HG02571 (cell line): ENCODE results near the gene MAZ.
A peak's percentile ranks its signal among the peaks of the same experiment; 100 is the strongest.

ENCODE experiments used
- ATAC-seq: cut with Tn5 transposase; IDR thresholded peaks from one replicate; pipeline ENCODE4 v1.9.1; 2021; ENCODE audit warnings: mild to moderate bottlenecking, moderate library complexity; ENCODE audit not compliant: unreplicated experiment

MAZ gene

DNA sequence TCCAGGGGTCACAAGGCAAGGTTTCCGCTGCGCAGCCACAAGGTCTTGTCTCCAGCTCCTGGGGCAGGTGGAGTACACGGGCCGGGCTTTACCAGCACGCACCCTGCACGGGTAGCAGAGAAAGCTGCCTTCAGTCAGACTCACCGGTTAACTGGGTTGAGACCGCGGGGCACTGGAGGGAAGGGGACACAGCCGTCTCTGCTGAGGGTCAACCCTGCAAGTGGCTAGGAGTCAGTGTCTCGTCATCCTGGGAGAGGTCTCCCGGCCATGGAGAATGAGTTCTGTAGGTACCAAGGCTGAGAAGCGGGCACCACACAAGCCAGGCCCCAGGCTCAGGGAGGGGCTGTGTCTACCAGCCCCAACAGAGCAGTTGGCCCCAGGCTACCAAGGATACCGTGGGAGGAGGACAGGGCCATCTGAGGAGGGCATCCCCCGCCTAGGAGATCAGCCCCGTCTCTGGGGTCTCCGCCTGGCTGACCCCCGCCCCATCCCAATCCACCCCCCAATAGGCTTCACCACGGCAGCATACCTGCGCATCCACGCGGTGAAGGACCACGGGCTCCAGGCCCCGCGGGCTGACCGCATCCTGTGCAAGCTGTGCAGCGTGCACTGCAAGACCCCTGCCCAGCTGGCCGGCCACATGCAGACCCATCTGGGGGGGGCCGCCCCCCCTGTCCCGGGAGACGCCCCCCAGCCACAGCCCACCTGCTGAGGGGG is 2.9 kb downstream of the MAZ start:
- no peak for ATAC-seq

DNA sequence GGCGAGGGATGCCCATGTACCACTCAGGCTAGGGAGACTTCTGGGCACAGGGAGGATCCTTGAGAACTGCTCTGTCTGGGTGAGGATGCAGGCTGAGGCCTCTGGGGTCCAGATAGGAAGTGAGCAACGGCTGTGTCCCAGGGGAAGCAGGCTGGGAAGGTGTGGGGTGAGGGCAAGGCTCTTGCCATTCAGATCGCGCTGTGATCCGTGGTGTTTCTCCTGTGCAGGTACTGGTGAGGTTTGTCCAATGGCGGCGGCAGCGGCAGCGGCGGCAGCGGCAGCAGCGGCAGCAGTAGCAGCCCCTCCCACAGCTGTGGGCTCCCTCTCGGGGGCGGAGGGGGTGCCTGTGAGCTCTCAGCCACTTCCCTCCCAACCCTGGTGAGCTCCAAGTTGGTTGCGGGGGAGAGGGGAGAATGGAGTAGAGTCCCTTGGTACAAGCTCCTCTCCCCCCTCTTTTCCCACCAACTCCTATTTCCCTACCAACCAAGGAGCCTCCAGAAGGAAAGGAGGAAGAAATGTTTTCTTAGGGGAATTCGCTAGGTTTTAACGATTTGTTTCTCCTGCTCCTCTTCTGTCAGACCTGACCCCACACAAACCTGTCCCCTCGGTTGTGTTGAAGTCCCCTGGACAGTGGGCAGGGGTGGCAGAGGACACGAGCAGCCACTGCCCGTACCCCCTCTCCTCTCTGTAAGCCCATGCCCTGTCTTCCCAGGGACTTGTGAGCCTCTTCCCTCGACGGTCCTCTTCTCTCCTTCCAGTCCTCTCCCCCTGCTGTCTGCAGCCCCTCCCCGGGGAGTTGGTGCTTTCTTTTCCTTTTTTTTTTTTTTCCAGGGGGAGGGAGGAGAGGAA is 3.7 kb downstream of the MAZ start:
- no peak for ATAC-seq

DNA sequence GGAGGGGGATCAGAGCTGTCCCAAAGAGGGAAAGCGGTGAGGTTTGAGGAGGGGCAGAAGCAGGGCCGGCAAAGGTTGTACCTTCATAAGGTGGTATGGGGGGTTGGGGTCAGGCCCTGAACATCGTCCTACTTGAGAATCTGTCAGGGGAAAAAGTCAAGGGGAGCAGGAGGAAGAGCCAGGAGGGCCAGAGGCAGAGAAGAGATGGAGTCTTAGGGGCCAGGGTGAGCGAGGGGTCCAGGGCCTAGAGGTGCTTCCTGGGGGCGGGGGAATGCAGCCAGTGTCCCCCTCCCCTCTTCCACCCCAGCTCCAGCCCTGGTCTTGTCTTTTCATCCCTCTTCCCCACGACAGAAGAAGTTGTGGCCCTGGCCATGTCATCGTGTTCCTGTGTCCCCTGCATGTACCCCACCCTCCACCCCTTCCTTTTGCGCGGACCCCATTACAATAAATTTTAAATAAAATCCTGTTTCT is 4.4 kb downstream of the MAZ start:
- no peak for ATAC-seq

DNA sequence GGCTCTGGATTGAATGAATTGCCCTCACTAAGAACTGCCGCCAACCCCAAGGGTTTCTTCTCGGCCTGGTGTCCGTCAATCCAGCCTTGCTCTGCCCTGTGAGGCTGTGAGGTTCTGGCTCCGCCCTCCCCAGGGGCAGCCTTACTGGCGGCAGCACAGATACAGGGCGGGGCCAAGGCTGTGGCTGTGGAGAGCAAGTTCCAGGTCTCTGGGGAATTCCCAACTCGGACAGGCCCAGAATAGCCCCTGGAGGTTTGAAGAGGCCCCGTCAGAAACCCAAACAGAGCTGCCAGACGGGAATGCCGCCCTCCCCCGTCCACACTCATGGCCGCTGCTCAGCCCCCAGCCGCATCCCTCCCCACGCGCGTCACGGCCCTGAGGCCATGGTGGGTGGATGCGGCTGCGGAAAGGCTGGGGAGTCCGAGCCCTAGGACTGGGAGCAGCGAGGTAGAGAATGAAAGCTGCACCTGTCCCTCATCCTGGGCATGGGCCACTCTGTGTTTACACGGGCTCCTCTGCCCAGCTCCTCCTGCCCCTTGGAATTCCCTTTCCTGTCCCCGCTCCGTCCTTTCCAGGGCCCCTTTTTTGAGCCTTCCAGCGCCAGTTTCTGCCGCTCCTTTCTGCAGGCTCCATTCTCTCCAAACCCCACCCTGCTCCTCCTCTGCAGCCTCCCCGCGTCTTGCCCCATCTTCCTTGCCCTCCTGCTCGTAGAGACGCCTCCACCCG is 5.0 kb downstream of the MAZ start:
- ATAC-seq, result peak; percentile 32

DNA sequence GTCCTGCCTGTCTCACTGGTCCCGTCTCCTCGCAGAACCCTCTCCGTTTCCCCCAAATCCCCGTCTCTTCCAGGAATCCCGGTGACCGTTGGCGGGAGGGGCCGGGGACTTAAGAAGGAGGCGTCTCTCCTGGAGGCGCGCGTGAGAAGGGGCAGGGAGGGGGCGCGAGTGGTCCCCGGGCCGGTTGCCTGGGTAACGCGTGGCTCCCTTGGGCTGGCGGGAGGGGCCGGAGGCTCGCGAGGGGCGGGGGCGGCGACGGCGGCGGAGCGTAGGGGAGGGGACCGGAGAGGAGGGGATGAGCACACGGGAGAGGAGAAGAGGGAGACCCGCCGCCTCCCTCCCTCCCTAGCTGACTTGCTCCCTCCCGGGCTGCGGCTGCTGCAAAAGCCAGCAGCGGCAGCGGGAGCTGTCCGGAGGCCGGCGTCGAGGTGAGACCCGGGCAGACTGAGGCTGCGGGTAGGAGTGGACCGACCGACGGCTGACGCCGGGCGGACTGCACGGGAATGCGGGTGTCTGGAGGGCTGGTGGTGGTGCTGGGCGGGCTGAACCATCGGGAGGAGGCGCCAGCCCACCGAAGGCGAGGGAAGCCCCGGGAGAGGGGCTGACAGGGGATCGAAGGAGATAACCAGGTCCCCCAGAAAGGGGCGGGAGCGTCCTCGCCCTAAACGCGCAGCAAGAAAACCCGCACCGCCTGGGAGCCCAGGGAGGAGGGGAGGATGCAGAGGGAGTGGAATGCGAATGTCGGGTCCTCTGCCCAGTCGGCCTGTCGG is 5.8 kb downstream of the MAZ start, which contains the start of gene PRRT2:
Gene PRRT2 (plus strand): TSS at position 298 of the 770 bp plus-strand sequence. CDS start 862 bp downstream, outside the sequence.
- no peak for ATAC-seq

DNA sequence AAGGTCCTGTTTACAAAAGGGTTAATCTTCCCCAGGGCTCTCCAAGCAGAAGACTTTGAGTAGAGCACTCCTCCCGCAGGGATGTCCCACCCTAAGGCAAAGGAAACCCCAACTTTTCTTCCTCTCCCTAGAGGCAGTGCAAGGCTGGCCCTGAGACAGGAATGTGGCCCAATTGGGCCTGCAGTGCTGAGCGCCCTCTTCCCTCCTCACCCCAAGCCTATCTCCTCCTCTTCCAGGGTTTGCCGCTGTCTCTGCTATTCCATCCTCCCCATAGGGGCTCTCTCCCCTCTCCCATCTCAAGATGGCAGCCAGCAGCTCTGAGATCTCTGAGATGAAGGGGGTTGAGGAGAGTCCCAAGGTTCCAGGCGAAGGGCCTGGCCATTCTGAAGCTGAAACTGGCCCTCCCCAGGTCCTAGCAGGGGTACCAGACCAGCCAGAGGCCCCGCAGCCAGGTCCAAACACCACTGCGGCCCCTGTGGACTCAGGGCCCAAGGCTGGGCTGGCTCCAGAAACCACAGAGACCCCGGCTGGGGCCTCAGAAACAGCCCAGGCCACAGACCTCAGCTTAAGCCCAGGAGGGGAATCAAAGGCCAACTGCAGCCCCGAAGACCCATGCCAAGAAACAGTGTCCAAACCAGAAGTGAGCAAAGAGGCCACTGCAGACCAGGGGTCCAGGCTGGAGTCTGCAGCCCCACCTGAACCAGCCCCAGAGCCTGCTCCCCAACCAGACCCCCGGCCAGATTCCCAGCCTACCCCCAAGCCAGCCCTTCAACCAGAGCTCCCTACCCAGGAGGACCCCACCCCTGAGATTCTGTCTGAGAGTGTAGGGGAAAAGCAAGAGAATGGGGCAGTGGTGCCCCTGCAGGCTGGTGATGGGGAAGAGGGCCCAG is 6.7 kb downstream of the MAZ start:
- no peak for ATAC-seq

DNA sequence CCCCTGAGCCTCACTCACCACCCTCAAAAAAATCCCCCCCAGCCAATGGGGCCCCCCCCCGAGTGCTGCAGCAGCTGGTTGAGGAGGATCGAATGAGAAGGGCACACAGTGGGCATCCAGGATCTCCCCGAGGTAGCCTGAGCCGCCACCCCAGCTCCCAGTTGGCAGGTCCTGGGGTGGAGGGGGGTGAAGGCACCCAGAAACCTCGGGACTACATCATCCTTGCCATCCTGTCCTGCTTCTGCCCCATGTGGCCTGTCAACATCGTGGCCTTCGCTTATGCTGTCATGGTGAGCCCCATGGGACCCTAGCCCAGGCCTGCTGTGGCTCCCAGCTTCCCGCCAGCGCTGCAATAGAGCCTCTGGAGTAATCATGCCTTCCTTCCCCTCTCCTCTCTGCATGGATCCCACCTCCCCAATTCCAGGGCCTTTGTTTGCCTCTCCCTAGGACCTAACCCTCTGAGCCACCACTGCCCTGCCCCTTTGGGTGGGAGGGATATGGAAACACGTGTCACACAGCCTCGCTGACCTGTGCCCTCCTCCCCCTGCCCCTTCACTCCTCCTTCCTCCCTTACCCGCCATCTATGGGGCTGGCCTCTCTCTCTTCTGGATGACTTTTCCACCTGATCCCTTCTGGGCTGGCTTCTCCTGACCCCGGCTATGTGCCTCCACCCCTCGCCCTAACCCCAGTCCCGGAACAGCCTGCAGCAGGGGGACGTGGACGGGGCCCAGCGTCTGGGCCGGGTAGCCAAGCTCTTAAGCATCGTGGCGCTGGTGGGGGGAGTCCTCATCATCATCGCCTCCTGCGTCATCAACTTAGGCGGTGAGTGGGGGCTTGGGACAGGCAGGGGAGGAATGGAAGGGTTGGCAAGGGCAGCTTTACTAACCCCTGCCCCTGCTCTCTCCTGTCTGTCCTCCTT is 7.6 kb downstream of the MAZ start:
- no peak for ATAC-seq

DNA sequence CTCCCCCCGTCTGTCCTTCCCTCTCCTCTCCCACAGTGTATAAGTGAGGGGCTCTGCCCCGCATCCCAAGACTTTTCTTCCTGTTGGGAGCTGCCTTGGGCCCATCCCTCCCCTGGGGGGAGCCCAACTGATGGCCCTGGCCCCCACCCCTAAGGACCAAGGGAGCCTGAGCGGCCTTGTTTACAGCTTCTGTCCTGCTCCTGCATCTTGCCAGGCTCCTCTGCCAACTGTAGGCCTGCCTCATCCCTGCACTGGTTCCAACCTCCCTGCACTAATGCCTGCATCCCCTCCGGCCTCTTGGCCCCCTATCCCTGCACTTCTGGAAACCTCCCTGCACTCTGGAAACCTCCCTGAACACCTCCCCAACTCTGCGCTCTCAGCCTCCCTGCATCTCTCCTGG is 8.3 kb downstream of the MAZ start:
- ATAC-seq, result no peak

DNA sequence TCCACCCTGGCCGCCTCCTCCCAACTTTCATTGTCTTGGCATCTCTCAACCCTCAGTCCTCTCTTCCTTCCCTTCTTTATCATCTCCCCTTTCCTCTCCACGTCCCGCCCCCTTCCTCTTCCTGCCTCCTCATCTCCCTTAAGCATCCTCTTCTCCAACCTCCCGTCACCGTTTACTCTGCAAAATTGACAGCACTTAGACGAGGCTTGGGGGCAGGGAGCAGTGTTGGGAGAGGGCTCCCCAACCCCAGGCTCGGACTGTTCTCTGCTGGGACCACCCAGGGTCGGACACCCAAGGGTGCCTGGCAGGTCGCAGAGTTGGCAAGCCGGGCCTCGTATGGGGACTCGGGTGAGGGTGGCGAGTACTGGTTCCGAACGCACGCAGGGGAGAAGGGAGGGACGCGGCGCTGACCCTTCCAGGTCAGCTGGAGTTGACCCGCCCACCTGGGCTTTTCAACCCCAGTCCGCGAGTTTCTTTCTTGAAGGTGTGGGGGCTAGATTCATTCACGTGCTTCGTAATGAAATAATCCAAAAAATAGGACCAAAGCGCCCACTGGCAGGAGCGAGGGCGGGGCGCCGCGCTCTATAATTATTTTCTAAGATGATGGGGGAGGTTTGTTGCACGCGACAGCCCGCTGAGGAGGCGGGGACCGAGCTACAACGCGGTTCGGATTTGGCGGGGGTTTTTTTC is 8.8 kb downstream of the MAZ start:
- no peak for ATAC-seq

DNA sequence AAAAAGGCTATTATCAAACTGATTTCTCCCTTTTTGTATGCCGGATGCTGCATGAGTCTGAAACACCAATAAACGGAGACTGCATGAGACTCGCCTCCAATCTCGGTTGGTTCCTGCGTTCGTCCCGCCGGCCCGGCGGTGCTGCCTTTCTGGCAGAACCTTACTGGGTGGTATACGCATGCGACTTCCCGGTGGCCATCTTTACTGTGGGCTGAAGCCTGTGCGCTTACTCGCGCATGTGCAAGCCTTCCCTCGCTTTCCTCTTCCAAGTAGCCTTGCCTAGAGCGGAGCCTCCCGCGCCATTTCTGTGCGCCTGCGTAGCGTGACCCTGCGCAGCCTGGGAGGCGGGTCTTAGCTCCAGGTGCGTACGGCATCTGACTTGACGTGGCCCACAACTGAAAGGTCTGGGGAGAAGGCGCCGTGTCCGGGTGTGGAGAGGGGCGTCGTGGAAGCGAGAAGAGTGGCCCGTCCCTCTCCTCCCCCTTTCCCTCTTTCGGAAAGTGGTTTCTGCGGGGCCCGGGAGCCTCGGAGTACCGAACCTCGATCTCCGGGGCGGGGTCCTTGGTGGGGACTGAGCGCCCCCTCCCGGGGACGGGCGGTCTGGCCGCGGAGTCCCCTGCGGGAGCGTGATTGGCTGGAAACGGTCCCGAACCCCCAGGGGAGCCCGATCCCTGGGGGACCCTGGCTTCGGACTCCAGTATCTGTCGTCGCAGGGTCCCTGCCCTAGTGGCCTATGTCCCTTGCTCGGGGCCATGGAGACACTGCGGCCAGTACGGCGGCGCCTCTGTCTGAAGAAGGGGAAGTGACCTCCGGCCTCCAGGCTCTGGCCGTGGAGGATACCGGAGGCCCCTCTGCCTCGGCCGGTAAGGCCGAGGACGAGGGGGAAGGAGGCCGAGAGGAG is 9.7 kb downstream of the MAZ start, which contains the start of gene PAGR1:
Gene PAGR1 (plus strand): TSS at position 360 of the 901 bp plus-strand sequence. CDS start 374 bp downstream, at position 734.
- peak; percentile 53 for ATAC-seq

DNA sequence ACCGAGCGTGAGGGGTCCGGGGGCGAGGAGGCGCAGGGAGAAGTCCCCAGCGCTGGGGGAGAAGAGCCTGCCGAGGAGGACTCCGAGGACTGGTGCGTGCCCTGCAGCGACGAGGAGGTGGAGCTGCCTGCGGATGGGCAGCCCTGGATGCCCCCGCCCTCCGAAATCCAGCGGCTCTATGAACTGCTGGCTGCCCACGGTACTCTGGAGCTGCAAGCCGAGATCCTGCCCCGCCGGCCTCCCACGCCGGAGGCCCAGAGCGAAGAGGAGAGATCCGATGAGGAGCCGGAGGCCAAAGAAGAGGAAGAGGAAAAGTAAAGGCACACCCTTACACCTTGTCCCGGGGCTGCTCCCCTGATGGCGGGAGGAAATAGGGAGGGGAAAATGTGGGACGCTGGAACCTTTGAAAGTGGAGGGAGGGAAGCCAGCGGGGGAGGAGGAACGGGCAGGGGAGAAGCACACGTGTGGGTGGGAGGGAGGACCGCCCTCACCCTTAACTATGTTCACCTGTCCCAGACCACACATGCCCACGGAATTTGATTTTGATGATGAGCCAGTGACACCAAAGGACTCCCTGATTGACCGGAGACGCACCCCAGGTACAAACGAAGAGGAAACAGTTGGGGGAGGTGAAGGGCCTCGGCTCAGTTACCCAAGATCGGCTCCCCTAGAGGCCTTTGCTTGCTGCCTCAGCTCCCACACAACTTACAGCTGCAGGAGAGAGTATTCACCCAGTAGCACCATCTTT is 10.5 kb downstream of the MAZ start:
- ATAC-seq, result no peak

DNA sequence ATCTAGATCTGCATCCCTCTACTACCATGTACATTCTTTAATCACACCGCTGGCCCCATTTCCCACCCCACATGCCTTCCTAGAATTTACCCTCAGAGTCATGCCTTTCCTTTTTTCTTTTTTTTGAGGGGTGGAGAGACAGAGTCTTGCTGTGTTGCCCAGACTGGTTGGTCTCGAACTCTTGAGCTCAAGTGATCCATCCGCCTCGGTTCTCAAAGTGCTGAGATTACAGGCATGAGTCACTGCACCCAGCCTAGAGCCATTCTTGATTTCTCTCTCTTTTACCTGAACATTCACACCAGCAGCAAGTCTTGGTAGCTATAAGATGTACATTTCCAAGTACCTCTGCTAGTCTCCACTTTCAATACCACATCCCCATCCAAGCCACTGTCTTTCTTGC is 11.8 kb downstream of the MAZ start:
- ATAC-seq, result no peak

DNA sequence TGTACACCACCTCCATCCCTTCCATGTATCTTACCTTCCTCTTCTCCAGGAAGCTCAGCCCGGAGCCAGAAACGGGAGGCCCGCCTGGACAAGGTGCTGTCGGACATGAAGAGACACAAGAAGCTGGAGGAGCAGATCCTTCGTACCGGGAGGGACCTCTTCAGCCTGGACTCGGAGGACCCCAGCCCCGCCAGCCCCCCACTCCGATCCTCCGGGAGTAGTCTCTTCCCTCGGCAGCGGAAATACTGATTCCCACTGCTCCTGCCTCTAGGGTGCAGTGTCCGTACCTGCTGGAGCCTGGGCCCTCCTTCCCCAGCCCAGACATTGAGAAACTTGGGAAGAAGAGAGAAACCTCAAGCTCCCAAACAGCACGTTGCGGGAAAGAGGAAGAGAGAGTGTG is 13.2 kb downstream of the MAZ start:
- no peak for ATAC-seq

DNA sequence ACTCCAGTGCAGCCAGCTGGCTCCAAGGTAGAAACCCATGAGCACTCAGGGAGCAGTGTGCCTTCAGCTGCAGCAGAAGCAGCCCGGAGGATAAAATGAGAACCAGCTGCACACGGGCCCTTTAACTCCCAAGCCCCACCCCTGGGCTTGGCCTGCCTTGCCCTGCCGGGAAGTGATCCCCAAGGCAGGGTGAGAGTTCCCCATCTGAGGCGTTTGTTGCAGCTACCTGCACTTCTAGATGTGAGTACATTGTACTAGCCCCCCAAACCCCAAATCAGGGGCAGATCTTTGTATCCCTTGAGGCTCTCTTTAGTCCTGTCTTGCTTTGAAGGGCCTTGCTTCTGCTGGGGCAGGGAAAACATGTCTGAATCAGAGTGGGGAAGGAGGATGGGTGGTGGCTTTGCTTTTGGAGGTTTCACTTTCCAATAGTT is 14.0 kb downstream of the MAZ start, which contains the start of gene MVP:
Gene MVP (plus strand): TSS at position 192 of the 431 bp plus-strand sequence. CDS start 10,088 bp downstream, outside the sequence.
- no peak for ATAC-seq

DNA sequence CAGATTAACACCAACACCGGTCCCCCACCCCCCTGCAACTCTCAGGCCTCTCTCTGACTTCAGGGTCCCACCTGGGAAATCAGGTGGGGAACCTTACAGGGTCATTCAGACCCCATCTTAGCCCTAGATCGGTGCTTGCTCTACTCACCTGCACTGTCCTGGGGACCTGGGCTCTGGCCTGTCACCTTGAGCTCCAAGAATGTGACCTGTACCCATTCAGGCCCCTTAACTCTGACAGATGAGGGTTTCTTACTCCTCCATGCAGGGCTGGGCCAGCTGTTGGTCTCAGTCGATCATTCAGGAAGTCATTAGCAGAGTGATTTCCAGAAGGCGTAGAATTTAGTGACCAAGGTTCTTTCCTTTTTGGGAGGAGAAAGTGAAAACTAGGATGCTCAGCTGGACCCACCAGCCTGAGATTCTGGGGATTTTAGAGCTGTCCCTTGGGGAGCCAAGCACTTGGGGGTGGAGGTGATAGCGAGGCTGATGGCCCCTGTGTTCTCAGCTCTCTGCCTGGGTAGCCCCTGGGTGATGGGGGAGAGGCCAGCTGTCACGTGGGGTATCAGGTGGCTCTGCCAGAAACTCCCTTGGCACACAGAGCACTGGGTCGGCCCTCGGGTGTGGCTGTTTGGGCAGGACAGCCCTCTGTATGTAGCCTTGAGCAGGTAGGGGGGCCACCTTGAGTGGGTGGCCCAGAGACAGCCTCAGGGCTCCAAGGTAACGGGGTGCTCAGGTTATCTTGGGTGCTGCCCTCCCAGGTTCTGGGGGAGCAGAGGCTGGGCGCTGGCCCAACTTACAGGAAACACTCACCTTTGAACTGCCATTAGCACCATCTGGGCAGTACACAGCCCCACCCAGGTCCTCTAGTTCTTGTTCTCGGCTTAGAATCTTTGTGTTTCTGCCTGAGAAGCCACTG is 14.7 kb downstream of the MAZ start:
- peak; percentile 54 for ATAC-seq
